ENCODE measurements around the gene SUGCT.

The SUGCT gene

GRCh38 chr7:40629891-40630290 is 495.1 kb downstream of the SUGCT start:
- DNase-seq (ENCODE audit: low read depth), result no peak
- TF ChIP-seq CTCF (IDR thresholded peaks at IDR 0.05; ENCODE audit: control insufficient read depth, extremely low read depth, insufficient read depth), result no peak

GRCh38 chr7:40634118-40634517 is 499.3 kb downstream of the SUGCT start:
- DNase-seq (ENCODE audit: low read depth), result no peak
- no peak for TF ChIP-seq CTCF (IDR thresholded peaks at IDR 0.05; ENCODE audit: control insufficient read depth, extremely low read depth, insufficient read depth)
- no peak overlapping the region for H3K4me3 ChIP-seq (ENCODE audit: low read depth, low read length)

More at GRCh38 chr7:40629891-40630290, 495.1 kb downstream of the SUGCT start:
- no peak overlapping the region for H3K4me3 ChIP-seq (ENCODE audit: low read depth, low read length)

GRCh38 chr7:40638545-40639320 is 503.9 kb downstream of the SUGCT start:
- no peak overlapping the region for H3K4me3 ChIP-seq (ENCODE audit: low read depth, low read length)
- DNase-seq (ENCODE audit: low read depth), result no peak
- TF ChIP-seq CTCF (IDR thresholded peaks at IDR 0.05; ENCODE audit: control insufficient read depth, extremely low read depth, insufficient read depth), result no peak

- H3K4me3 ChIP-seq (ENCODE audit: low read depth, low read length), result no peak overlapping the region
- TF ChIP-seq CTCF (IDR thresholded peaks at IDR 0.05; ENCODE audit: control insufficient read depth, extremely low read depth, insufficient read depth), result no peak
- DNase-seq (ENCODE audit: low read depth), result no peak
Observed at GRCh38 chr7:40640566-40640965, 505.8 kb downstream of the SUGCT start.

- DNase-seq (ENCODE audit: low read depth), result no peak
- H3K4me3 ChIP-seq (ENCODE audit: low read depth, low read length), result no peak overlapping the region
- TF ChIP-seq CTCF (IDR thresholded peaks at IDR 0.05; ENCODE audit: control insufficient read depth, extremely low read depth, insufficient read depth), result no peak
Observed at GRCh38 chr7:40641701-40642100, 506.9 kb downstream of the SUGCT start.

- no peak overlapping the region for H3K4me3 ChIP-seq (ENCODE audit: low read depth, low read length)
- TF ChIP-seq CTCF (IDR thresholded peaks at IDR 0.05; ENCODE audit: control insufficient read depth, extremely low read depth, insufficient read depth), result no peak
- no peak for DNase-seq (ENCODE audit: low read depth)
Observed at GRCh38 chr7:40643664-40644063, 508.9 kb downstream of the SUGCT start.

Data from LNCaP clone FGC (cell line).